Spinal cord (tissue), 10 donors: ENCODE data around the gene RNF135. TPM values are rescaled to one million over a fixed set of nuclear protein-coding genes. Genes with fewer than 3 reads are reported as not detected.
"Not testable (repeated sequence)": the region's sequence is repeated elsewhere in the genome, so short reads cannot be mapped to it uniquely, and the experiment has no call there.

Experiments used
- DNase-seq, 6 donors: peaks; one replicate each; pipeline versions ENCODE4 v3.0.0 to v3.0.0-alpha.2; 2013 to 2015; ENCODE audit warnings: low spot score in 6 of 6, low read depth in 4 of 6
- H3K27ac ChIP-seq: one replicate; pipeline ENCODE4 v1.5.1; 2013; ENCODE audit warnings: low read depth, low read length, control low read depth
- H3K27me3 ChIP-seq: one replicate; pipeline ENCODE4 v1.6.1; 2013; ENCODE audit warnings: low read length; ENCODE audit not compliant: control insufficient read depth, insufficient read depth
- H3K36me3 ChIP-seq: one replicate; pipeline ENCODE4 v1.6.1; 2013; ENCODE audit warnings: low read length; ENCODE audit not compliant: control insufficient read depth, insufficient read depth
- H3K4me1 ChIP-seq: one replicate; pipeline ENCODE4 v1.6.1; 2013; ENCODE audit warnings: low read length; ENCODE audit not compliant: control insufficient read depth, insufficient read depth
- H3K4me3 ChIP-seq: one replicate; pipeline ENCODE4 v1.5.1; 2013; ENCODE audit warnings: low read depth, low read length, control low read depth
- H3K9me3 ChIP-seq: one replicate; pipeline ENCODE4 v1.6.1; 2013; ENCODE audit warnings: low read length; ENCODE audit not compliant: control insufficient read depth, insufficient read depth
- WGBS: methylation state at CpG from one replicate; pipeline ENCODE4 v1.1.5; 2013; ENCODE audit warnings: missing lambda C conversion rate; ENCODE audit not compliant: insufficient coverage; 5-methylcytosine and 5-hydroxymethylcytosine counted together
- polyA plus RNA-seq, 2 donors: library from polyadenylated mRNA; unstranded; fragments of 120-200 nt; gene quantifications; one replicate each; pipeline ENCODE4 v1.2.1, GENCODE V29; 2013; ENCODE audit not compliant: insufficient read length in 2 of 2
- total RNA-seq, 2 donors: library from RNA; depleted of rRNA in 1 of 2; stranded (reverse); fragments of 120-200 nt in 1 of 2; fragments of >200 nt in 1 of 2; gene quantifications; one replicate each; pipeline versions ENCODE4 v1.2.3 to v1.2.4, GENCODE V29; 2013 to 2014
- donor health status: healthy.

Gene RNF135
- total and polyA plus RNA-seq, 4 donors, result 6.6 to 15.6 (median 9.1) TPM

DNA sequence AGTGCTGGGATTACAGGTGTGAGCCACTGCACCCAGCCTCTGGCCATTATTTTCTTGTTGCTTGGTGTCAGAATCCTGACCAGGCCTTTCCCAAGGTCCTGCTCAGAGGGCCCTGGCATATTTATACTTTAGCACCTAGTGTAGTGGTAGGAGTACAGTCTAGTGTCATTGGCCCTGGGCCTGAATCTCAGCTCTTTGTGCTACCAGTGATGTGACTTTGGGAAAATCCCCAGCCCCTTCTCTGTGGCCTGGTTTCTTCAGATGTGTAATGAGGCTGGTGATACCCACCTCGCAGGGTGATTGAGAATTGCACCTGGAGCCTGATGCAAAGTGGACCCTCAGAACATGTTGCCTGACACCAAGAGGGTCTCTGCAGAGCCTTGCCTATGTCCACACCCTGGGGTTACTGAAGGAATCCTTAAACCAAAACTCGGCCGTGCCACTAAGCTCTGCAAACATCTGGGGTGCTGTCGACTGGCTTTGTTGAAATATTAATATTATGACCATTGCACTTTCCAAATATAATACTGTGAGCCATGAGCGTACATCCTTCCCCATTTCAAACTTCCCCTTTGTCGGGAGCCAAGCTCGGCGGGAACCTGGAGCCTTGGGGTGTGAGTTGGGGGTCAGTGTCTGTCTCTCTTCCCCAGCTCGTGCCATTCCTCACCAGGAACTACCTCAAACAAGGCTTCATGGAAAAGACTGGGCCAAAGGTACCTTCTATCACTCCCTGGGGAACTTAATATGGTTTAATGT lies 18.0 kb upstream of the RNF135 start:
- peaks cover 17% of the 10 kb centered on the region for H3K4me1 ChIP-seq
- H3K27me3 ChIP-seq, result no peaks in the 10 kb centered on the region
- no peaks in the 10 kb centered on the region for H3K36me3 ChIP-seq
- H3K27ac ChIP-seq, result no peak overlapping the region
- H3K4me3 ChIP-seq, result no peak overlapping the region
- no peak for DNase-seq
- no peaks in the 10 kb centered on the region for H3K9me3 ChIP-seq
- 91% methylated on average over 1 of the region's 9 CpGs for WGBS

DNA sequence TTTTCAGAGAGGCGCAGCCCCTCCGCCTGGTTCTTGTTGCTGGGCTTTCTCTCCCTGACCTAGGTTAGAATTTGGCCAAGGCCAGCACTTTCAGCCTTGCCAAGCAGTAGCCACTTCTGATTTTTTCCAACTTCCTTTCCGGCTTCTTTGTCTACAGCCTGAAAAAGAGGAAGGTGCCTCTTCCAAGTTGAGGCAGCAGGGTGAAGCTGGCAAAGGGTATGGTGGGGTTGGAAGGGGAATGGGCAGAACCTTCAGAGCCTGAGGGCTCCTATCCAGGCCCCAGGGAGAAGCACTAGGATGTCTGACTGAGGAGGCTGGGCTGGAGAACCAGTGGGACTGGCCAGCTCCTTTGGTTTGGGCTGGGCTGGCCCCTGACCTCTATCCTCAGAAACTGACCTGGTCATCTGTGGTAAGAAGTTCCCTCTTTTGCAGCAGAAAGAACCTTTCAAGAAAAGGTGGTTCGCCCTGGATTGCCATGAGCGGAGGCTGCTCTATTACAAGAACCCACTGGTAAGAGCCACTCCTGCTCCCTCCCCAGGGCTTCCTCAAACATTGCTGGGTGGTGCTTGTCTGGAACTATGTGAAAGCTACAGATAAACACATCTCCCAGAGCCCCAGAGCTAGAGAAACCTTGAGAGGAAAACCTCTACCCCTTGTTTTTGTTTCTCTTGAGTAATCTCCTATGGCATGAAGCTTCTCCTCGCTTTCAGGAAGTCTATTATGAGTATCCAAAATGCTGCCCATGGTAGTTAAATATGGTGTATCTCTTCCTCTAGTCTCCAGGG lies 16.6 kb upstream of the RNF135 start:
- Histone ChIP-seq H3K4me3 (no peak overlapping the region), H3K27me3 (no peaks in the 10 kb centered on the region), H3K27ac (no peak overlapping the region), H3K36me3 (no peaks in the 10 kb centered on the region), H3K9me3 (no peaks in the 10 kb centered on the region), H3K4me1 (peaks cover 19% of the 10 kb centered on the region)
- WGBS, result 91% methylated on average over 4 of the region's 6 CpGs
- DNase-seq, result peak in 1 of 6 donors; percentile 13

DNA sequence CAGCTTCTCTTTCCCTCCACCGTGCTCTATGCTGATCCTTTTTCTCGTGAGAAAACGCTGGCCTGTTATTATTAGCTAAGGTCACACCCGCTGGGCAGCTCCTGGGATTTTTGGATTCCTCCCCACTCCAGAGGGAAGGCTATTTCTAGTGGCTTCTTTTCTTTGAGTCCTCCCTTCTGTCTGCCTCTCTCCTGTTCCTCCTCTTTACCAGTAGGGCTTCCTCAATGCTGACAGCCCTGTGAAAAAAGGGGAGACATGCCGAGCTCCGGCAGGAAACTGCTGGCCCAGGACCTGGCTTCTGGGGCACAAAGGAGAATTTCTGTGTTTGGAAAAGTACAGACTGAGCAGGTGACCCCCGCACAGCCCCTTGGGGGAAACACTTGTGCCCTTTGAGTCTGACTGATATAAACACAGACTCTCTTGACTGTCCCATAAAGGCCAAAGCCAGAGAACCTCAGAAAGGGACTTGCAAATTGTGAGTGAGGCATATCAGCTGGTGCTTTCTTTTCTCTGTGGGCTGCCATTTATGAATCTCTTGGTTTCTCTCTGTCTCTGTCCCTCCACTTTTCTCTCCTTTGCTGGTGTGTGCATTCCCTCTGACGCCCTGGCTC lies 14.0 kb upstream of the RNF135 start:
- Histone ChIP-seq H3K27me3 (no peaks in the 10 kb centered on the region), H3K9me3 (no peaks in the 10 kb centered on the region), H3K36me3 (no peaks in the 10 kb centered on the region), H3K27ac (peak overlapping the region; percentile 47), H3K4me1 (peaks cover 19% of the 10 kb centered on the region), H3K4me3 (no peak overlapping the region)
- DNase-seq, result peak in 1 of 6 donors; percentile 39
- 24% methylated on average over 6 of the region's 8 CpGs for WGBS

DNA sequence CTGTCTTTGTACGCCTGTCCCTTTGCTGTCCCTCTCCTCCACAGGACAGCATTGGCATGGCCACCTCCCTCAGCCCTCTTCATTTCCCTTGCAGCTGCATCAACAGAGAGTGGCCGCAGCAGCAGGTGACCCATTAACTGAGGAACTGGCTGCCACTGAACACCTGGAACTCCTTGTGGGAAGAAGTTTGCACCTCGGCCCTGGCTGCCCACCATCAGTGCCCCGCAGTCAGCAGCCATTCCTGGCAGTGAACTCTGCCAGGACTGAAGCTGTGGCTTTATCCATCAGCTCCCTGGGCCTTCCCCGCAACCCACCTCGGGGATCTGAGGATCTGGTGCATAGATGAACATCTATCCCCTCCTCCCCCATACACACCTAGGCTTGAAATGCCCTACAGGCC lies 13.1 kb upstream of the RNF135 start:
- Histone ChIP-seq H3K4me1 (peaks cover 19% of the 10 kb centered on the region), H3K4me3 (no peak overlapping the region), H3K27me3 (no peaks in the 10 kb centered on the region), H3K36me3 (no peaks in the 10 kb centered on the region), H3K9me3 (no peaks in the 10 kb centered on the region), H3K27ac (no peak overlapping the region)
- 89% methylated on average over 6 of the region's 6 CpGs for WGBS
- no peak for DNase-seq

DNA sequence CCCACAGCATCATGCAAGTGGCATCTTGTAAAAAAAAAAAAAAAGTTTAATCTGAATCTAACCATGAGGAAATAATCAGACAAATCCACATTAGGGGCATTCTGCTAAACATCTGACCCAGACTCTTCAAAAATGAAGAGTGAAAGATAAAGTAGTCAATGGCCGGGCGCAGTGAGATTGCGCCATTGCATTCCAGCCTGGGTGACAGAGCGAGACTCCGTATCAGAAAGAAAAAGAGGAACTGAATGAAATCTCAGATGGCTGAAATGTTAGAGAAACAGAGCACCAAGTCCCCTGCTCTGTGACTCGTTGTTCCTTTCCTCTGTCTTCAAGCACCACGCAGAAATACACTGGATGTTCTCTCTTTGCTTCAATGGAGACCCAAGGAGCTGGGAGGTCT lies 12.7 kb upstream of the RNF135 start:
- no peak overlapping the region for H3K4me3 ChIP-seq
- DNase-seq, result no peak
- no peaks in the 10 kb centered on the region for H3K9me3 ChIP-seq
- H3K27me3 ChIP-seq, result no peaks in the 10 kb centered on the region
- 98% methylated on average over 6 of the region's 7 CpGs for WGBS
- H3K36me3 ChIP-seq, result no peaks in the 10 kb centered on the region
- peaks cover 19% of the 10 kb centered on the region for H3K4me1 ChIP-seq
- no peak overlapping the region for H3K27ac ChIP-seq

DNA sequence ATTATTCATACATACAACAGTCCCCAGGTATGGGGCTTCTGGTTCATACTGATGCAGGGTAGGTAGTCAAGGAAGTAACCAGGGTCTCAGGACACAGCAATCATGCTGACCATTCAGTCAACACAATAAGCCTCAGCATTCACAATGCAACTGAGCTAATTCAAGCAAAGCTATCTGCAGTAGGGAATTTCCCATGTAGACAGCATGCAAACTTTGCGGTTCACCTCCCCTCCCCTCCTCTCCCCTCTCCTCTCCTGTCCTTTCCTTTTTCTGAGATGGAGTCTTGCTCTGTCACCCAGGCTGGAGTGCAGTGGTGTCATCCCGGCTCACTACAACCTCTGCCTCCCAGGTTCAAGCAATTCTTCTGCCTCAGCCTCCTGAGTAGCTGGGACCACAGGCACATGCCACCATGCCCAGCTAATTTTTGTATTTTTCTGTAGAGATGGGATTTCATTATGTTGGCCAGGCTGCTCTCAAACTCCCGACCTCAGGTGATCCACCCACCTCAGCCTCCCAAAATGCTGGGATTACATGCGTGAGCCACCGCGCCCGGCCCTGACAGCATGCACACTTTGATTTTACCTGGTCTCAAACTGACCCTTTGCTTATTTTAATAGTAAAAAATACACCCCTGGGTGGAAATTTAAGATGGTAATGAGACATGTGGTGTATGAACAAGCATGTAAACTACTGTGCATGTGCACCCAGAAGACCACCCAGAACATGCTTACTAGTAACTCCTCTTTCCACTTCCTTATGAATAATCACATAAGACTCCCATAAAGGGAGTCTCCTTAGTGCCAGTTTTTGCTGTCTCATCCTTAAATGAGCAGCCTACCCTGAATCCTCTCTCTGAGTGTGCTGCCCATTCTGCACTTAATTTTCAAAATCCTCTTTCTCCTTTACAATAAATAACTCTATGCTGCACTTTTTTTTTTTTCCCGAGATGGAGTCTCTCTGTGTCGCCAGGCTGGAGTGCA lies 9.3 kb upstream of the RNF135 start:
- WGBS, result 90% methylated on average over 3 of the region's 9 CpGs
- no peaks in the 10 kb centered on the region for H3K27me3 ChIP-seq
- no peaks in the 10 kb centered on the region for H3K36me3 ChIP-seq
- H3K4me3 ChIP-seq, result no peak overlapping the region
- peaks cover 12% of the 10 kb centered on the region for H3K4me1 ChIP-seq
- no peaks in the 10 kb centered on the region for H3K9me3 ChIP-seq
- DNase-seq, result peak in 1 of 6 donors; percentile 53
- H3K27ac ChIP-seq, result no peak overlapping the region

DNA sequence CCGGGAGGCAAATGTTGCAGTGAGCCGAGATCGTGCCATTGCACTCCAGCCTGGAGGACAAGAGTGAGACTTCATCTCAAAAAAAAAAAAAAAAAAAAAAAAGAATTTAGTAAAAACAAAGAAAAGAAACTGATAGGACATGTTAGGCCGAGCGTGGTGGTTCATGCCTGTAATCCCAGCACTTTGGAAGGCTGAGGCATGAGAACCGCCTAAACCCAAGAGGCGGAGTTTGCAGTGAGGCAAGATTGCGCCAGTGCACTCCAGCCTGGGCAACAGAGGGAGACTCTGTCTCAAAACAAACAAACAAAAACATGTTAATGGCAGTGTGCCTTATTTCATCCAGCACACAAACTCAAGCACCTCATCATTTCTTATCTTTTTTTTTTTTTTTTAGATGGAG lies 6.5 kb upstream of the RNF135 start:
- not testable (repeated sequence) for H3K4me1 ChIP-seq, H3K9me3 ChIP-seq, H3K27ac ChIP-seq, H3K36me3 ChIP-seq, DNase-seq, H3K4me3 ChIP-seq, H3K27me3 ChIP-seq
- WGBS, result 100% methylated on average over 3 of the region's 8 CpGs

DNA sequence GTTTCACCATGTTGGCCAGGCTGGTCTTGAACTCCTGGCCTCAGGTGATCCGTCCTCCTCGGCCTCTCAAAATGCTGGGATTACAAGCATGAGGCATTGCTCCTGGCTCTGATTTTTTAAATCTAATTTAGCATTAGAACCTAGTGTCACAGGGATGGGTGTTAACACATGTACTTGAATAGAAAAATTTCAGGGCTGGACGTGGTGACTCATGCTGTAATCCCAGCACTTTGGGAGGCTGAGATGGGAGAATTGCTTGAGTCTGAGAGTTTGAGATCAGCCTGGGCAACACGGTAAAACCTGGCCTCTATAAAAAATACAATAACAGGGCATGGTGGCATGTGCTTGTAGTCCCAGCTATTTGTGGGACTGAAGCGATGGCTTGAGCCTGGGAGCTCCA lies 6.0 kb upstream of the RNF135 start:
- Histone ChIP-seq H3K4me3 (no peak overlapping the region), H3K27me3 (no peaks in the 10 kb centered on the region), H3K9me3 (no peaks in the 10 kb centered on the region), H3K36me3 (no peaks in the 10 kb centered on the region), H3K4me1 (no peaks in the 10 kb centered on the region), H3K27ac (no peak overlapping the region)
- 90% methylated on average over 3 of the region's 5 CpGs for WGBS
- DNase-seq, result no peak

DNA sequence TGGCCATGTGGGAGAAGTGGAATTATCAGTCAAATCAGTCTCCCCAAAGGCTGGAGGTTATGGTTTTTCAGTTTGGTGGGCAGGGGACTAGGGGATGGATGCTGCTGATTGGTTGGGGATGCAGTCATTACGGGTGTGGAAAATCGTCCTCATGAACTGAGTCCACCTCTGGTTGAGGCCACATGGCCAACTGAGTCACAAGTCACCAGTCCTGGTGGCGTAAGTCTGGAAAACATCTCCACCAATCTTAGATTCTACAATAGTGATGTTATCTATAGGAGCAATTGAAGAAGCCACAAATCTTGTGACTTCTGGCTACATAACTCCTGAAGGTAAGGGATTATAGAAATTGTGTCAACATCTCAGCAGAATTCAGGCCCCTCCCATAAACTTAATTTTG lies 5.2 kb upstream of the RNF135 start:
- Histone ChIP-seq H3K36me3 (no peaks in the 10 kb centered on the region), H3K4me3 (no peak overlapping the region), H3K27me3 (no peaks in the 10 kb centered on the region), H3K27ac (no peak overlapping the region), H3K4me1 (peaks cover 4% of the 10 kb centered on the region), H3K9me3 (no peaks in the 10 kb centered on the region)
- 80% methylated on average over 1 of the region's 3 CpGs for WGBS
- no peak for DNase-seq
